Calu3 (cell line): ENCODE measurements around the gene FBXL17. TPM values are rescaled to one million over a fixed set of nuclear protein-coding genes. Genes with fewer than 3 reads are reported as not detected.

Experiments used
- BruUV-seq: library from RNA; stranded (reverse); fragments of 400-500 nt; replicated peaks from 2 replicates; lab custom pipeline; 2021; lab: Mats Ljungman, UMichigan
- CTCF ChIA-PET: fragments of 300-600 bp; sonication (Branson Sonifier 250); formaldehyde crosslinking; loops from one replicate; lab custom pipeline; 2022; ENCODE audit warnings: antibody characterized with exemption; lab: Charles Lee
- DNase-seq: peaks from one replicate; pipeline ENCODE4 v3.0.0; 2022
- H3K27ac Mint-ChIP-seq: one replicate; pipeline ENCODE4 v1.8.0; 2022; ENCODE audit warnings: mixed read lengths; ENCODE audit not compliant: unreplicated experiment
- H3K27me3 Mint-ChIP-seq: one replicate; pipeline ENCODE4 v1.8.0; 2022; ENCODE audit warnings: mixed read lengths; ENCODE audit not compliant: unreplicated experiment
- H3K36me3 Mint-ChIP-seq: one replicate; pipeline ENCODE4 v1.8.0; 2022; ENCODE audit warnings: mild to moderate bottlenecking, moderate library complexity, mixed read lengths; ENCODE audit not compliant: insufficient read depth, unreplicated experiment
- H3K4me1 Mint-ChIP-seq: one replicate; pipeline ENCODE4 v1.8.0; 2022; ENCODE audit warnings: mild to moderate bottlenecking, low read depth, mixed read lengths; ENCODE audit not compliant: unreplicated experiment
- H3K4me3 Mint-ChIP-seq: one replicate; pipeline ENCODE4 v1.8.0; 2022; ENCODE audit warnings: mild to moderate bottlenecking, low read depth, moderate library complexity, mixed read lengths; ENCODE audit not compliant: unreplicated experiment
- H3K9me3 Mint-ChIP-seq: one replicate; pipeline ENCODE4 v1.8.0; 2022; ENCODE audit warnings: low read depth, mixed read lengths; ENCODE audit not compliant: unreplicated experiment
- CTCF ChIP-seq: fragments of 200-600 bp; IDR thresholded peaks from one replicate; pipeline ENCODE4 v1.8.0; 2022; ENCODE audit warnings: antibody characterized with exemption; ENCODE audit not compliant: unreplicated experiment
- intact Hi-C: fragments of 100-400 bp; cut with micrococcal nuclease; formaldehyde crosslinking; loops from one replicate; pipeline ENCODE4 v1.10.0; 2022; ENCODE audit not compliant: unreplicated experiment
- total RNA-seq: library from RNA; stranded (reverse); gene quantifications from 2 replicates; pipeline ENCODE4 v1.2.3, GENCODE V29; 2022

FBXL17 gene
- total RNA-seq, 1 experiment from 2014 or later, result 19.6 TPM

- CTCF ChIA-PET, result no interaction called here
- no peak for TF ChIP-seq CTCF
- BruUV-seq, result no TSS peak
- Mint-ChIP-seq H3K4me1 (peaks cover 9% of the 10 kb centered on the region), H3K27ac (no peak overlapping the region), H3K36me3 (no peaks in the 10 kb centered on the region), H3K9me3 (no peaks in the 10 kb centered on the region), H3K27me3 (no peaks in the 10 kb centered on the region), H3K4me3 (no peak overlapping the region)
- intact Hi-C loops, result no loop called here
- DNase-seq, result no peak
Observed at GRCh38 chr5:107969847-107970246, 412.1 kb downstream of the FBXL17 start.

- CTCF ChIA-PET, result no interaction called here
- no TSS peak for BruUV-seq
Observed at GRCh38 chr5:107968998-107969397, 412.9 kb downstream of the FBXL17 start.

GRCh38 chr5:107968406-107968843, 413.5 kb downstream of the FBXL17 start:
- Mint-ChIP-seq H3K4me1 (peaks cover 9% of the 10 kb centered on the region), H3K36me3 (no peaks in the 10 kb centered on the region), H3K27ac (no peak overlapping the region), H3K9me3 (no peaks in the 10 kb centered on the region), H3K27me3 (no peaks in the 10 kb centered on the region), H3K4me3 (no peak overlapping the region)
- intact Hi-C loops, result no loop called here
- TF ChIP-seq CTCF, result no peak
- no peak for DNase-seq
- CTCF ChIA-PET, result no interaction called here
- BruUV-seq, result no TSS peak

More at GRCh38 chr5:107968998-107969397, 412.9 kb downstream of the FBXL17 start:
- no peak for DNase-seq
- Mint-ChIP-seq H3K27ac (no peak overlapping the region), H3K27me3 (no peaks in the 10 kb centered on the region), H3K4me3 (no peak overlapping the region), H3K9me3 (no peaks in the 10 kb centered on the region), H3K36me3 (no peaks in the 10 kb centered on the region), H3K4me1 (peaks cover 9% of the 10 kb centered on the region)
- no peak for TF ChIP-seq CTCF
- intact Hi-C loops, result no loop called here

GRCh38 chr5:107966201-107966600, 415.7 kb downstream of the FBXL17 start:
- CTCF ChIA-PET, result no interaction called here
- no peaks in the 10 kb centered on the region for H3K27me3 Mint-ChIP-seq
- no peaks in the 10 kb centered on the region for H3K9me3 Mint-ChIP-seq
- DNase-seq, result no peak
- no peak overlapping the region for H3K27ac Mint-ChIP-seq
- intact Hi-C loops, result no loop called here
- H3K4me3 Mint-ChIP-seq, result no peak overlapping the region
- H3K36me3 Mint-ChIP-seq, result no peaks in the 10 kb centered on the region
- TF ChIP-seq CTCF, result no peak
- BruUV-seq, result no TSS peak
- H3K4me1 Mint-ChIP-seq, result no peaks in the 10 kb centered on the region
